Measurements from ENCODE around the gene GGT6. TPM values are rescaled to one million over a fixed set of nuclear protein-coding genes. Genes with fewer than 3 reads are reported as not detected.
"Not testable (repeated sequence)": the region's sequence is repeated elsewhere in the genome, so short reads cannot be mapped to it uniquely, and the experiment has no call there.

GGT6 gene, protein sequence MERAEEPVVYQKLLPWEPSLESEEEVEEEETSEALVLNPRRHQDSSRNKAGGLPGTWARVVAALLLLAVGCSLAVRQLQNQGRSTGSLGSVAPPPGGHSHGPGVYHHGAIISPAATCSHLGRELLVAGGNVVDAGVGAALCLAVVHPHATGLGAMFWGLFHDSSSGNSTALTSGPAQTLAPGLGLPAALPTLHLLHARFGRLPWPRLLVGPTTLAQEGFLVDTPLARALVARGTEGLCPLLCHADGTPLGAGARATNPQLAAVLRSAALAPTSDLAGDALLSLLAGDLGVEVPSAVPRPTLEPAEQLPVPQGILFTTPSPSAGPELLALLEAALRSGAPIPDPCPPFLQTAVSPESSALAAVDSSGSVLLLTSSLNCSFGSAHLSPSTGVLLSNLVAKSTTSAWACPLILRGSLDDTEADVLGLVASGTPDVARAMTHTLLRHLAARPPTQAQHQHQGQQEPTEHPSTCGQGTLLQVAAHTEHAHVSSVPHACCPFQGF
- polyA plus RNA-seq (2013, experiment 1 of 2), result not detected
- polyA plus RNA-seq (2013, experiment 2 of 2), result not detected

DNA sequence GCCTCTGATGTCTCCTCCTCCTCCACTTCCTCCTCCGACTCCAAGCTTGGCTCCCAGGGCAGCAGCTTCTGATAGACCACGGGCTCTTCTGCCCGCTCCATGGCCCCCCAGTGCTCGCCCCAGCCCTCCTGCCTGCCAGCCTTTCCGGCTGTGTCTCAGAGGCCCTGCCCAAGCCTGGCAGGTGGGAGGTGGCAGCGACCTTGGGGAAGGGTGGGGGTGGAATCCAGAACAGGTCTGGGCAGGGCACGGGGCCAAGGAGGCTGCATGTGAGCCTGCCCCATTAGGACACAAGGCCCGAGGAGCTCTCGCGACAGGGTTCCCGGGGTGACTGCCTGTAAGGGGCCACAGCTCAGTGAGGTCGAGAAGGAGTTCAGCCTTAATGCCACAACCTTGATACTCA is at the start of gene GGT6:
Gene GGT6 (minus strand): TSS at position 157 of the 400 bp plus-strand sequence. CDS start 56 bp downstream, at position 101.
- 85% methylated on average over 12 of the region's 12 CpGs for WGBS
- H3K27ac ChIP-seq (ENCODE audit: low read depth, low read length), result no peak within 1 kb of the TSS
- H3K36me3 ChIP-seq (ENCODE audit: insufficient read depth, low read length), result no peaks in the 10 kb centered on the region

GRCh38 chr17:4610162-4610561 is 49.8 kb upstream of the GGT6 start:
- WGBS, result 87% methylated on average over 5 of the region's 5 CpGs
- H3K4me1 ChIP-seq (ENCODE audit: insufficient read depth, low read length), result peaks cover 8% of the 10 kb centered on the region
- H3K27ac ChIP-seq (ENCODE audit: low read depth, low read length), result no peak overlapping the region
- H3K4me3 ChIP-seq (ENCODE audit: low read length), result no peak overlapping the region
- H3K36me3 ChIP-seq (ENCODE audit: insufficient read depth, low read length), result no peaks in the 10 kb centered on the region
- no peak overlapping the region; the same call in 1 of the 2 replicates for H3K9ac ChIP-seq (ENCODE audit: low read depth, low read length)
- no peaks in the 10 kb centered on the region for H3K9me3 ChIP-seq (ENCODE audit: insufficient read depth, low read depth, low read length)
- H3K27me3 ChIP-seq (ENCODE audit: insufficient read depth, low read length), result no peaks in the 10 kb centered on the region

More for the DNA sequence above, at the start of gene GGT6:
- Histone ChIP-seq H3K27me3 (ENCODE audit: insufficient read depth, low read length) (no peaks in the 10 kb centered on the region), H3K9me3 (ENCODE audit: insufficient read depth, low read depth, low read length) (no peaks in the 10 kb centered on the region), H3K4me3 (ENCODE audit: low read length) (no peak within 1 kb of the TSS), H3K9ac (ENCODE audit: low read depth, low read length) (no peak within 1 kb of the TSS), H3K4me1 (ENCODE audit: insufficient read depth, low read length) (peaks cover 11% of the 10 kb centered on the region)

DNA sequence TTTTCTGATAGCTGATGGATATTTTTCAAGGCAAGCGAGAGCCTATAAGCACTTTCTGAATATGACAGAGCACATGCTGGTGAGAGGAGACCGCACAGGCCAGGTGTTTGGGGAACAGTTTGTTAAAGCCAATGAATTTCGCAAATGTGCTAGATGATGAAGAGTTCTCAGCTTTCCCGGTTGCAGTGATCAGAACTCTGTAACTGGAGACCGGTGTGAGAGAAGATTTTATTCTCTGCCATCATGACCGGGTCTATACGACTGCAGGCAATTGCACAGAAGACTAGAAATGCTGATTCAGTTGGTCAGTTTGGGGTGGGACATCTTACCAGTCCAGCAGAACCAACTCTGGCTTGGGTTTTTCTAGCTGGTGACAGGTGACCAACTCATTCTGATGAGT is 49.4 kb upstream of the GGT6 start:
- Histone ChIP-seq H3K27ac (ENCODE audit: low read depth, low read length) (no peak overlapping the region), H3K4me1 (ENCODE audit: insufficient read depth, low read length) (peaks cover 8% of the 10 kb centered on the region), H3K27me3 (ENCODE audit: insufficient read depth, low read length) (no peaks in the 10 kb centered on the region), H3K9me3 (ENCODE audit: insufficient read depth, low read depth, low read length) (no peaks in the 10 kb centered on the region), H3K36me3 (ENCODE audit: insufficient read depth, low read length) (no peaks in the 10 kb centered on the region), H3K4me3 (ENCODE audit: low read length) (no peak overlapping the region), H3K9ac (ENCODE audit: low read depth, low read length) (no peak overlapping the region; the same call in 1 of the 2 replicates)
- WGBS, result 93% methylated on average over 7 of the region's 7 CpGs

- peaks cover 8% of the 10 kb centered on the region for H3K4me1 ChIP-seq (ENCODE audit: insufficient read depth, low read length)
- H3K27ac ChIP-seq (ENCODE audit: low read depth, low read length), result no peak overlapping the region
- 61% methylated on average over 8 of the region's 9 CpGs for WGBS
- no peak overlapping the region for H3K4me3 ChIP-seq (ENCODE audit: low read length)
- no peaks in the 10 kb centered on the region for H3K27me3 ChIP-seq (ENCODE audit: insufficient read depth, low read length)
- H3K9me3 ChIP-seq (ENCODE audit: insufficient read depth, low read depth, low read length), result no peaks in the 10 kb centered on the region
- no peaks in the 10 kb centered on the region for H3K36me3 ChIP-seq (ENCODE audit: insufficient read depth, low read length)
- H3K9ac ChIP-seq (ENCODE audit: low read depth, low read length), result no peak overlapping the region
Measured at GRCh38 chr17:4607773-4608187, 47.4 kb upstream of the GGT6 start.

- WGBS, result 86% methylated on average over 25 of the region's 25 CpGs
- Histone ChIP-seq H3K27me3 (ENCODE audit: insufficient read depth, low read length) (no peaks in the 10 kb centered on the region), H3K4me3 (ENCODE audit: low read length) (no peak overlapping the region), H3K27ac (ENCODE audit: low read depth, low read length) (no peak overlapping the region), H3K9ac (ENCODE audit: low read depth, low read length) (no peak overlapping the region), H3K36me3 (ENCODE audit: insufficient read depth, low read length) (no peaks in the 10 kb centered on the region), H3K9me3 (ENCODE audit: insufficient read depth, low read depth, low read length) (no peaks in the 10 kb centered on the region), H3K4me1 (ENCODE audit: insufficient read depth, low read length) (peaks cover 8% of the 10 kb centered on the region)
Measured at GRCh38 chr17:4607261-4607741, 46.9 kb upstream of the GGT6 start.

DNA sequence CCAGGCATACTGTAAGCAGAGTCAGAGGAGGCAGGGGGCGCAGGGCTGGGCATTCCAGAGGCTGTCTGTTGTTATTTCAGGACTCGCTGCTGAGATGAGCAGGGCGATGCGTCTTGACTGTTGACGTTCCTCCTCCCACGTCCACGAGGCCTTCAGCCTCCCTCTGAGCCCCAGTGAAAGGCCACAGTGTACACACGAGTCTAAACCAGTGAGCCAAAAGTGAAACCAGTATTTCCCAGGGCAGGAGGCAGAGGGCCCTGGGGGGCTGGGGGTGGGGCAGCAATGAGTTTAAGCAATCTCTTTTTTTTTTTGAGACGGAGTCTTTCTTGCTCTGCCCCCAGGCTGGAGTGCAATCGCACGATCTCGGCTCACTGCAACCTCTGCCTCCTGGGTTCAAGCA is 45.4 kb upstream of the GGT6 start:
- Histone ChIP-seq H3K4me3 (ENCODE audit: low read length) (no peak overlapping the region), H3K9me3 (ENCODE audit: insufficient read depth, low read depth, low read length) (no peaks in the 10 kb centered on the region), H3K9ac (ENCODE audit: low read depth, low read length) (no peak overlapping the region), H3K27me3 (ENCODE audit: insufficient read depth, low read length) (no peaks in the 10 kb centered on the region), H3K36me3 (ENCODE audit: insufficient read depth, low read length) (no peaks in the 10 kb centered on the region), H3K4me1 (ENCODE audit: insufficient read depth, low read length) (peaks cover 10% of the 10 kb centered on the region), H3K27ac (ENCODE audit: low read depth, low read length) (no peak overlapping the region)
- WGBS, result 89% methylated on average over 12 of the region's 12 CpGs

- not testable (repeated sequence) for H3K27ac ChIP-seq (ENCODE audit: low read depth, low read length); H3K27me3 ChIP-seq (ENCODE audit: insufficient read depth, low read length); H3K9ac ChIP-seq (ENCODE audit: low read depth, low read length); H3K4me3 ChIP-seq (ENCODE audit: low read length); H3K36me3 ChIP-seq (ENCODE audit: insufficient read depth, low read length); H3K9me3 ChIP-seq (ENCODE audit: insufficient read depth, low read depth, low read length)
- 94% methylated on average over 11 of the region's 11 CpGs for WGBS
- H3K4me1 ChIP-seq (ENCODE audit: insufficient read depth, low read length), result peaks cover 18% of the 10 kb centered on the region
Measured at GRCh38 chr17:4604736-4605135, 44.4 kb upstream of the GGT6 start.

DNA sequence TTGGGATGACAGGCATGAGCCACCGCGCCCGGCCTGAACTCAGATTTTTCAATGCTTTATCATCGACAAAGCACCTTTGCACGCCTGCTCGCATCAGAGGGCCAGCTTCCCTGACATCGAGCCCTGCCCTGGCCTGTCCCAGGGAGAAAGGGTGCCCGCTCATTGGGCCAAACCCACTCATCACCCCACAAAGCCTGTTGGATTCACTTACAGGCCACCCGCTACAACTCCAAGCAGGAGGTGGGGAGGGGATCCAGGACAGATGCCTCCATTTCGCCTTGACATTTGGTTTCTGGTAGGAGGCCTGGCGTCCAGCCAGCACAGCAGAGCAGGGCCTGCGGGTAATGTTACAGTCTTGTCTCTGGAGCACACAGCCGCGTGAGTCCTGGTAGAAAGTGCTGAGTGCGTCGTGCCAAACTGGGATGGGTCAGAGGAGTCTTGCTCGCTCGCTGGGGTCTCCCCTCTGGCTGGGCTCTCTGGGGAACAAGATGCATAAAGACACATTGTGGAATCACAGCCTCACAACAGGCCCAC is 43.8 kb upstream of the GGT6 start:
- Histone ChIP-seq H3K4me1 (ENCODE audit: insufficient read depth, low read length) (peaks cover 24% of the 10 kb centered on the region), H3K9me3 (ENCODE audit: insufficient read depth, low read depth, low read length) (no peaks in the 10 kb centered on the region), H3K27ac (ENCODE audit: low read depth, low read length) (no peak overlapping the region), H3K4me3 (ENCODE audit: low read length) (no peak overlapping the region), H3K27me3 (ENCODE audit: insufficient read depth, low read length) (no peaks in the 10 kb centered on the region), H3K36me3 (ENCODE audit: insufficient read depth, low read length) (no peaks in the 10 kb centered on the region), H3K9ac (ENCODE audit: low read depth, low read length) (no peak overlapping the region)
- WGBS, result 86% methylated on average over 18 of the region's 18 CpGs

- Histone ChIP-seq H3K27ac (ENCODE audit: low read depth, low read length) (no peak overlapping the region), H3K9me3 (ENCODE audit: insufficient read depth, low read depth, low read length) (no peaks in the 10 kb centered on the region), H3K4me1 (ENCODE audit: insufficient read depth, low read length) (peaks cover 20% of the 10 kb centered on the region), H3K27me3 (ENCODE audit: insufficient read depth, low read length) (no peaks in the 10 kb centered on the region), H3K9ac (ENCODE audit: low read depth, low read length) (no peak overlapping the region), H3K4me3 (ENCODE audit: low read length) (no peak overlapping the region), H3K36me3 (ENCODE audit: insufficient read depth, low read length) (no peaks in the 10 kb centered on the region)
- 94% methylated on average over 5 of the region's 5 CpGs for WGBS
Measured at GRCh38 chr17:4602041-4602440, 41.7 kb upstream of the GGT6 start.

DNA sequence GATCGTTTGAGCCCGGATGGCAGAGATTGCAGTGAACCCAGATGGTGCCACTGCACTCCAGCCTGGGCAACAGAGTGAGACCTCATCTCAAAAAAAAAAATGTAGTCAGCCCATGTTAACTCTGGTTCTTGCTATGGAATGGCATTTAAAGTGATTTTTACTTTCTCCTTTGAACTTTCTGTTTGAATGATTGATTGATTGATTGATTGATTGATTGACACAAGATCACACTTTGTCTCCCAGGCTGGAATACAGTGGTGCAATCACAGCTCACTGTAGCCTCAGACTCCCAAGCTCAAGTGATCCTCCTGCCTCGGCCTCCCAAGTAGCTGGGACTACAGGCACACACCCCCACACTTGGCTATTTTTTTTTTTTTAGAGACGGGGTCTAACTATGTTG is 40.9 kb upstream of the GGT6 start:
- Histone ChIP-seq H3K27me3 (ENCODE audit: insufficient read depth, low read length) (no peaks in the 10 kb centered on the region), H3K27ac (ENCODE audit: low read depth, low read length) (no peak overlapping the region), H3K4me3 (ENCODE audit: low read length) (no peak overlapping the region), H3K4me1 (ENCODE audit: insufficient read depth, low read length) (peaks cover 20% of the 10 kb centered on the region), H3K9ac (ENCODE audit: low read depth, low read length) (no peak overlapping the region), H3K9me3 (ENCODE audit: insufficient read depth, low read depth, low read length) (no peaks in the 10 kb centered on the region), H3K36me3 (ENCODE audit: insufficient read depth, low read length) (no peaks in the 10 kb centered on the region)
- 97% methylated on average over 4 of the region's 4 CpGs for WGBS

DNA sequence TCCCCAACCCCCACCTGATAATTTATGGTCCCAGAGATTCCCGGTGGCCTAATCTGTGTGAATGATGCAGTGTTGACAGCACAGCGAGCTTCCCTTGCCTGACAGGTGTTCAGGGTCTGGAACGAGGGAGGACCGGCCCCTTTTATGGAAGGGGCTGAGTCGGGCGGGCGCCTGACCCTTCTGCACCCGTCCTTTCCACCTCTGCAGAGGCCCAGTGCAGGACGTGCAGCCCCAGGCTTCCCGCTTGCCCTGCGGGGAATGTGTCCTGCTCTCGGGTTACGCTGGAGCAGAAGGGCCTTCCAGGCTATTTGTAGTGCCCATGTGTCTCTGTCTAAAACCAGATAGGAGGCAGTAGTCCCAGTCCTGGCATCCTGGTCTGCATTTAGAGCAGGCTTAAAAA is 40.2 kb upstream of the GGT6 start:
- Histone ChIP-seq H3K4me3 (ENCODE audit: low read length) (peak overlapping the region; percentile 19), H3K9ac (ENCODE audit: low read depth, low read length) (no peak overlapping the region), H3K4me1 (ENCODE audit: insufficient read depth, low read length) (peaks cover 20% of the 10 kb centered on the region), H3K9me3 (ENCODE audit: insufficient read depth, low read depth, low read length) (no peaks in the 10 kb centered on the region), H3K27ac (ENCODE audit: low read depth, low read length) (peak overlapping the region; percentile 62; the same call in 1 of the 2 replicates), H3K27me3 (ENCODE audit: insufficient read depth, low read length) (no peaks in the 10 kb centered on the region), H3K36me3 (ENCODE audit: insufficient read depth, low read length) (no peaks in the 10 kb centered on the region)
- 15% methylated on average over 13 of the region's 13 CpGs for WGBS
